Fibroblast of skin of back (primary cell): ENCODE measurements around the gene CEP70.
"Not testable (repeated sequence)": the region's sequence is repeated elsewhere in the genome, so short reads cannot be mapped to it uniquely, and the experiment has no call there.

Source experiments
- DNase-seq: peaks from one replicate; pipeline ENCODE4 v3.0.0-alpha.2; 2013

The CEP70 gene

GRCh38 chr3:138467931-138468330, 126.1 kb downstream of the CEP70 start:
- no peak for DNase-seq

GRCh38 chr3:138465925-138466324, 128.1 kb downstream of the CEP70 start:
- no peak for DNase-seq

- no peak for DNase-seq
Measured at GRCh38 chr3:138465451-138465850, 128.6 kb downstream of the CEP70 start.

- DNase-seq: no peak
Measured at GRCh38 chr3:138464491-138464860, 129.6 kb downstream of the CEP70 start.

- no peak for DNase-seq
Measured at GRCh38 chr3:138463724-138464490, 130.2 kb downstream of the CEP70 start.

- DNase-seq: no peak
Measured at GRCh38 chr3:138461896-138462295, 132.2 kb downstream of the CEP70 start.

DNA sequence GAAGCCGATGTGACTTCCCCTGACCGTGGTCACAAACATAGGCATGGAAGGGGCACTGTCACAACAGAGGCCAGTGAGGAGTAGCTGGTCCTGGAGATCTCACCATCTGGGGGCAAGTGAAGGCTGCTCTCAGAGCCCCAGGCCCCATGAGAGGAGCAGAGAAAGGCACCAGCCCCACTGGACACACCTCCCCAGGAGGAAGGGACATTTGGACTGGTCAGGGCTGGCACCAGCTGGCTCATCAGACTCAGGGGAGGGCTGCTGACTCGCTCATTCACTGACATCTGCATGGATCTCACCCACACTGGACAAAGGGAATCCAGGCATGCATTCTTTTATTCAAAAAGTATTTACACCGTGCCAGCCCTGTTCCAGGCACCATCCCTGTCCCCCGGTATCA, 132.8 kb downstream of the CEP70 start:
- no peak for DNase-seq

GRCh38 chr3:138460536-138461205, 133.4 kb downstream of the CEP70 start:
- DNase-seq: no peak

DNA sequence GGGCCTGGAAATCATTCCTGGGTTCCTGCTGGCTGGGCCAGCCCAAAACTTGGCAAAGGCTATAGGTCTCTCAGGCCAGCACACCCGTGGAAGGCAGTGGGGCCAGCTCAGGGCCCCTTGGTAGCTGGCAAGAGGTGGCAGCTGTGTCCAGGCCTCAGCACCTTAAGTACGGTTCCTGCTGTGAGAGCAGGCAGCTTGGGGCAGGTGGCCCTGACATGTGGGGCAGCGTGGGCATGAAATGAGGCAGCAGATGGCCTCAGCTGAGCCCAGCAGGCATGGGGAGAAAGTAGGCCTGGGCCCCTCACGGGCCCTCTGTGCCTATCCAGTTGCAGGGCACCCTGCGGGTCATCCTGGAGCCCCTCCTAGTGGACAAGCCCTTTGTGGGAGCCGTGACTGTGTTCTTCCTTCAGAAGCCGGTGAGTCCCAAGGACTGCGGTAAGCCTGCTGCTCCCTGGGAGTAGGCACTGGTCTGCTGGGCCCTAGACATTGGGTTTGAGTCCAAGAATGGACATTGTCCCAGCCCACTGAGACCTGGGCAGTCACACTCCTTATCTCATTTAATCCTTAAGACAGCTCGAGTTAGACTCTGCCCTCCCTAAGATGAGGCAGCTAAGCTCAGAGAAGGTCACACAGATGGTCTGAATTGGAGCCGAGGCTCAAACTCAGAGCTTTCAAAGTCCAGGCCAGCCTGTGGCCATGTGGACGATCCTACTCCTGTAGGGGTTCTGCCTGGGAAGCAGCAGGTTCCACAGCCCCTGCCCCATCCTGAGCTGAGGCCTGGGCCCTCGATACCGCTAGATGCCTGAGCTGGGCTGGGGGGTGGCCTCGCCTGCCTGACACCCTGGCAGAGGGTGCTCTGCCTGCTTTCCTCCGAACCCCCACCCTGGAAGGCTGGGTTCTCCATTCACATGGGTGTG, 134.2 kb downstream of the CEP70 start:
- DNase-seq: no peak

GRCh38 chr3:138458774-138459499, 135.1 kb downstream of the CEP70 start:
- no peak for DNase-seq

GRCh38 chr3:138457863-138458735, 136.0 kb downstream of the CEP70 start:
- no peak for DNase-seq

GRCh38 chr3:138456961-138457862, 136.8 kb downstream of the CEP70 start:
- DNase-seq: no peak

DNA sequence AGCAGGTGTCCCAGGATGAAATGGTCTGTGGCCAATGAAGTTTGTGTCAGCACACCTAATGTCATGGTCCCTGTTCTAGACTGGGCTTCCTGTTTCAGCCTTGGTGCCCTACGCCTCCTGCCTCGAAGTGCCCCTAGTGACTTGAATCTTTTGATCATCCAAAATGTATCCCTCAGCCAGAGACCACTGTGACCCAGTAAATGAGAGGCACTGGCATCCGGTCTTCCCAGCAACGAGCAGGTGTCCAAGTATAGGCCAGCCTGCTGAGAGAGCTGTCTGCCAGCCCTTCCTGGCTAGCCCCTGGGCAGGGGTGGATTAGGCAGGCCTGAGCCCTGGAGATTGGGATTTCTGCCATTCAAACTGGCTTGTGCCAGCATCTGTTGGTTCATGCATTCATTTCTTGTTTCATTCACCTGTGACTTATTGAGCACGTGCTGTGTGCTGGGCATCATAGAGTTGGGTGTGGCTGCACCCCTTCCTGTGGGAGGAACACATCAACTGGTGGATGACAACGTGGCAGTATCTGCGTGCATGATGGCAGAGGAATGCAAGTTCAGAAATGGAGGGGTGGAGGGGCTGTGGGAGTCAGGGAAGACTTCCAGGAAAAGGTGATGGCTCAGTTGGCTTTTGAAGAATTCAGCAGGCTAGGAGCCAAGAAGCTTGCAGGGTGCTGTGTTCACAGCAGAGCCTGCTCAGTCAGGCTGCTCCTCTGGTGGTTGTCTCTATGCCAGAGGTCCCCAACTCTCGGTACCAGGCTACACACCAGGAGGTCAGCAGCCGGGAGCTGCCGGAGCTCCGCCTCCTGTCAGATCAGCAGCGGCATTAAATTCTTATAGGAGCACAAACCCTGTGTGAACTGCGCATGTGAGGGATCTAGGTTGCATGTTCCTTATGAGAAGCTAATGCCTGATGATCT, 138.0 kb downstream of the CEP70 start:
- no peak for DNase-seq

- not testable (repeated sequence) for DNase-seq
Measured at GRCh38 chr3:138453940-138454339, 140.1 kb downstream of the CEP70 start.

- DNase-seq: no peak
Measured at GRCh38 chr3:138452436-138452835, 141.6 kb downstream of the CEP70 start.

DNA sequence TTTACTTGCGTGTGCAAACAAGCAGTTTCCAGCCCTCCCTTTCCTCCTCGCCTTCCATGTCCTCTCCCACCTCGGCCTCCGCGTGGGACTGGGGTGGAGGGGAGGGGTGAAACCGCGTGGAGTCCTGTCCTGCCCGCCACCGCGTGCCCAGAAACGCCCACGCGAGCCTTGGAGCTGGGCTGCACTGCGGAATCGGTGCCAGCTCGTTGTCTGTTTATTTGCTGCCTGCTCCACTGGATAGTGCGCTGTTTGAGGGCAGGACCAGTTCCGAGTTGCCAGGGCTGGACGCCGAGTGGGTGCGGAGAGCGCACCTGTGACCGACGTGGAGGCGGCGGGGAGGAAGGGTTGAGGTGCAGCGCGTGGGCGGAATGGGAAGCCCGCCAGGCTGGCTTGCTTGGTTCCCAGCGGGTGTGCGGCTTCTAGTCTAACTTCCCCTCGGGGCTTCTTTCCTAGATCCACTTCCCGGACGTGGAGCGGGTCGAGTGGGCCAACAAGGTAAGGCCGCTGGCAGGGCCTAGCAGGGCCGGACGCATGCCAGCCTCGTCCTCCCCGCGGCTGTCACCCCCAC, 142.4 kb downstream of the CEP70 start:
- no peak for DNase-seq

DNA sequence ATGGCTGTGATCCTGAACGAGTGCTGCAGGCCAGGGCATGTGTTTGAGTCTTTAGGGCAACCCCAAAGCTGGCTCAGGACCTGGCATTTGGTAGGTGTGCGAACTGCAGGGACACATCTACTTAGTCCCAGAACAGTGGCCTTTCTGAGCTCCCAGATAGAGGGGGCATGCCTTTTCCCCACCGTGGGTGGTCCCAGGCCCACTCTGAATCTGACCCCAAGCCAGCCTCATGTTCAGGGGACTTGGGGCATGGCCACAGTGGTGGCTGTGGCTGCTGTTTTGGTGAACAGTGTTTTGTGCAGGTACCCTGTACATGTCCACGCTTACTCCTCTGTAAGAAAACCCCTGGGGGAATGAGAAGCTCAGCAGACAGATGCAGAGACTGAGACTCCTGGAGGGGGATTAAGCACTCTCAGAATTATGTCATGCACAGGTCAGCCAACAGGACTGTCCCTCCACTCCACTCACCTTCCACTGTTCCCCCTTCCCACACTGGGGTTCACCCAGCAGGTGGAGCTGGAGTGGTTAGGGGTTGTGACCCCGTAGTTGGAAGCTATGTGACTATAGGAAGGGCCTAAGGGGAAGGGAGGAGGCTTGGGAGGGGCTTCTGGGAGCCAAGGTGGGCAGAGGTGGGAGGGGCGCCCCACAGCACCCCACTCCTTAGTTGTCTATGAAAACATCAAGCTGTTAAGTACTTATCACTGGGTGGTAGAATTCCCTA, 143.2 kb downstream of the CEP70 start:
- DNase-seq: no peak

- DNase-seq: no peak
Measured at GRCh38 chr3:138450181-138450580, 143.9 kb downstream of the CEP70 start.
